ENCODE results near the gene ID3. TPM values are rescaled to one million over a fixed set of nuclear protein-coding genes. Genes with fewer than 3 reads are reported as not detected.

The ID3 gene
- total and polyA plus RNA-seq, 2 of the 8 experiments (the other 6 are each of a cell fraction or from before 2014, with no cell fraction given) = 240 to 304 TPM

- Histone ChIP-seq H4K20me1 (replicated peaks in 1 of 2; ENCODE audit: control insufficient read depth in 1 of 2, insufficient read depth in 2 of 2, low read length in 2 of 2) (no peaks in the 10 kb centered on the region), H2BK12ac (ENCODE audit: low read depth, low read length) (no peak overlapping the region), H3K36me3 (ENCODE audit: control insufficient read depth in 2 of 4, insufficient read depth in 4 of 4, low read length in 3 of 4) (no peaks in the 10 kb centered on the region), H2AFZ (ENCODE audit: low read length) (no peak overlapping the region), H2BK15ac (ENCODE audit: low read length) (peak overlapping the region; percentile 63; the same call in 1 of the 2 replicates), H4K5ac (ENCODE audit: insufficient read length, low read depth, low read length) (no peak overlapping the region), H3K9me3 (ENCODE audit: insufficient read depth in 2 of 2, low read depth in 1 of 2, low read length in 1 of 2) (no peaks in the 10 kb centered on the region), H3K18ac (ENCODE audit: extremely low read depth, low read length) (no peak overlapping the region), H3K9ac (replicated peaks in 1 of 4; ENCODE audit: extremely low read depth in 1 of 4, low read depth in 3 of 4, low read length in 3 of 4) (no peak overlapping the region), H2BK20ac (ENCODE audit: low read length) (no peak overlapping the region), H2AK5ac (ENCODE audit: low read depth, low read length) (no peak overlapping the region), H4K91ac (replicated peaks; ENCODE audit: insufficient read length, low read length) (no peak overlapping the region), H2BK5ac (ENCODE audit: low read depth, low read length) (peak overlapping the region; percentile 13; the same call in 1 of the 2 replicates), H3K23ac (ENCODE audit: insufficient read length) (no peak overlapping the region), H3K79me2 (ENCODE audit: control insufficient read depth in 1 of 2, insufficient read depth in 2 of 2, low read length in 2 of 2) (no peaks in the 10 kb centered on the region), H2BK120ac (replicated peaks; ENCODE audit: low read depth, low read length) (no peak overlapping the region), H3K27ac (ENCODE audit: low read depth, low read length) (no peak overlapping the region), H3K56ac (replicated peaks; ENCODE audit: insufficient read length, low read depth, low read length) (no peak overlapping the region), H3K23me2 (ENCODE audit: low read depth, low read length) (no peaks in the 10 kb centered on the region), H3K14ac (ENCODE audit: insufficient read length) (no peak overlapping the region), H3K4me1 (replicated peaks in 1 of 4; ENCODE audit: control insufficient read depth in 3 of 4, insufficient read depth in 4 of 4, low read length in 3 of 4) (peaks cover 0 to 8% (median 4%) of the 10 kb centered on the region in 4 experiments; a peak in 4 of 7 replicates), H3K27me3 (replicated peaks in 1 of 4; ENCODE audit: control insufficient read depth in 3 of 4, extremely low read depth in 1 of 4, insufficient read depth in 3 of 4, low read length in 3 of 4) (no peaks in the 10 kb centered on the region; a peak in 2 of 7 replicates), H3K4me2 (ENCODE audit: insufficient read depth in 1 of 2, low read depth in 2 of 2, low read length in 2 of 2) (no peak overlapping the region), H3K4ac (replicated peaks; ENCODE audit: insufficient read length, low read depth, low read length) (no peak overlapping the region), H3K79me1 (ENCODE audit: low read depth, low read length) (no peaks in the 10 kb centered on the region), H4K8ac (ENCODE audit: extremely low read depth, insufficient read depth, low read length) (no peak overlapping the region), H3K4me3 (ENCODE audit: extremely low read depth in 1 of 4, insufficient read depth in 2 of 4, low read depth in 3 of 4, low read length in 4 of 4) (no peak overlapping the region)
- DNase-seq (ENCODE audit: low read depth in 1 of 2, low spot score in 2 of 2) = no peak
- WGBS, 2 experiments (ENCODE audit: extremely low coverage in 1 of 2, insufficient coverage in 1 of 2, insufficient read length in 1 of 2, insufficient replicate concordance in 2 of 2, low coverage in 1 of 2, low lambda C conversion rate in 2 of 2, missing lambda C conversion rate in 1 of 2) = 94% methylated on average over 8 of the region's 8 CpGs; no CpG with 5 or more reads in 1 of the 2 experiments
- TF ChIP-seq BACH1 (IDR thresholded peaks at IDR 0.05; ENCODE audit: low read length) = no peak
- TF ChIP-seq TBP (IDR thresholded peaks at IDR 0.05; ENCODE audit: low read depth, low read length) = no peak
- TF ChIP-seq KDM1A (IDR thresholded peaks at IDR 0.05; ENCODE audit: borderline replicate concordance, low read length) = 0 out of 2 replicates have a peak, but pooled peaks have one; percentile 47
- POLR2A ChIA-PET (ENCODE audit: partially characterized antibody) = interaction anchor here (5.3 kb wide), 1 partner anchor 10 kb away, joined by 51 read pairs; the partner anchor contains the start of gene ID3
- FAIRE-seq = no peak
- CTCF ChIA-PET (ENCODE audit: partially characterized antibody) = interaction anchor here (0.6 to 21.9 kb wide), 9 partner anchors 11 to 121 kb away, joined by 3 to 706 read pairs (median 5); partner anchors contain the start of gene ID3
Measured at GRCh38 chr1:23546897-23547584, 12.3 kb downstream of the ID3 start.

All from H1 (cell line).